Progenitor cell of endocrine pancreas (in vitro differentiated cells): ENCODE data around the gene TACSTD2. TPM values are rescaled to one million over a fixed set of nuclear protein-coding genes. Genes with fewer than 3 reads are reported as not detected.

Experiments used
- DNase-seq: peaks from one replicate; pipeline ENCODE4 v3.0.0; 2021; ENCODE audit warnings: low spot score; ENCODE audit not compliant: unreplicated experiment
- H3K27ac Mint-ChIP-seq: 2 replicates; pipeline ENCODE4 v1.8.0; 2021; ENCODE audit warnings: mild to moderate bottlenecking, moderate library complexity, mixed read lengths
- H3K27me3 Mint-ChIP-seq: 2 replicates; pipeline ENCODE4 v1.8.0; 2021; ENCODE audit warnings: mixed read lengths
- H3K36me3 Mint-ChIP-seq: 2 replicates; pipeline ENCODE4 v1.8.0; 2022; ENCODE audit warnings: mixed read lengths; ENCODE audit not compliant: insufficient read depth
- H3K4me1 Mint-ChIP-seq: 2 replicates; pipeline ENCODE4 v1.8.0; 2021; ENCODE audit warnings: low read depth, mixed read lengths
- H3K4me3 Mint-ChIP-seq: 2 replicates; pipeline ENCODE4 v1.8.0; 2021; ENCODE audit warnings: low read depth, mild to moderate bottlenecking, moderate library complexity, mixed read lengths
- H3K9me3 Mint-ChIP-seq: 2 replicates; pipeline ENCODE4 v1.8.0; 2021; ENCODE audit warnings: low read depth, mixed read lengths
- CTCF ChIP-seq: fragments of 200-600 bp; sonication (generic); IDR thresholded peaks from one replicate; pipeline ENCODE4 v1.5.0; 2021; ENCODE audit warnings: antibody characterized with exemption, mild to moderate bottlenecking; ENCODE audit not compliant: unreplicated experiment
- total RNA-seq: library from RNA; stranded (reverse); gene quantifications from 2 replicates; pipeline ENCODE4 v1.2.1, GENCODE V29; 2021

Gene TACSTD2
- total RNA-seq, 1 donor from 2014 or later: 22.7 TPM

GRCh38 chr1:58620926-58621325 lies 43.9 kb upstream of the TACSTD2 start:
- Mint-ChIP-seq H3K4me1 (peaks cover 41% of the 10 kb centered on the region), H3K27me3 (no peaks in the 10 kb centered on the region), H3K27ac (peak overlapping the region; percentile 95), H3K9me3 (peaks cover 4% of the 10 kb centered on the region), H3K4me3 (no peak overlapping the region), H3K36me3 (peaks cover 3% of the 10 kb centered on the region)
- no peak for TF ChIP-seq CTCF
- no peak for DNase-seq

GRCh38 chr1:58620259-58620658 lies 43.2 kb upstream of the TACSTD2 start:
- peak overlapping the region; percentile 59 for H3K4me3 Mint-ChIP-seq
- peaks cover 3% of the 10 kb centered on the region for H3K36me3 Mint-ChIP-seq
- TF ChIP-seq CTCF: no peak
- peaks cover 37% of the 10 kb centered on the region for H3K4me1 Mint-ChIP-seq
- peaks cover 4% of the 10 kb centered on the region for H3K9me3 Mint-ChIP-seq
- H3K27ac Mint-ChIP-seq: peak overlapping the region; percentile 95
- peak; percentile 24 for DNase-seq
- H3K27me3 Mint-ChIP-seq: no peaks in the 10 kb centered on the region

- Mint-ChIP-seq H3K27ac (peak overlapping the region; percentile 95), H3K36me3 (peaks cover 3% of the 10 kb centered on the region), H3K27me3 (no peaks in the 10 kb centered on the region), H3K4me3 (peak overlapping the region; percentile 59), H3K9me3 (peaks cover 4% of the 10 kb centered on the region), H3K4me1 (peaks cover 37% of the 10 kb centered on the region)
- DNase-seq: no peak
- no peak for TF ChIP-seq CTCF
Measured at GRCh38 chr1:58619286-58620054, 42.4 kb upstream of the TACSTD2 start.

GRCh38 chr1:58618303-58618702 lies 41.3 kb upstream of the TACSTD2 start:
- no peak for DNase-seq
- H3K4me3 Mint-ChIP-seq: no peak overlapping the region
- peaks cover 3% of the 10 kb centered on the region for H3K36me3 Mint-ChIP-seq
- no peak overlapping the region for H3K27ac Mint-ChIP-seq
- peaks cover 37% of the 10 kb centered on the region for H3K4me1 Mint-ChIP-seq
- no peaks in the 10 kb centered on the region for H3K27me3 Mint-ChIP-seq
- TF ChIP-seq CTCF: no peak
- peaks cover 4% of the 10 kb centered on the region for H3K9me3 Mint-ChIP-seq

GRCh38 chr1:58611861-58612385 lies 34.9 kb upstream of the TACSTD2 start:
- H3K27me3 Mint-ChIP-seq: peaks cover 14% of the 10 kb centered on the region
- H3K4me3 Mint-ChIP-seq: no peak overlapping the region
- H3K36me3 Mint-ChIP-seq: no peaks in the 10 kb centered on the region
- peaks cover 14% of the 10 kb centered on the region for H3K4me1 Mint-ChIP-seq
- no peak overlapping the region for H3K27ac Mint-ChIP-seq
- no peak for DNase-seq
- no peak for TF ChIP-seq CTCF
- peaks cover 8% of the 10 kb centered on the region for H3K9me3 Mint-ChIP-seq
